A549 (cell line): Measurements from ENCODE around the gene MTA3. TPM values are rescaled to one million over a fixed set of nuclear protein-coding genes. Genes with fewer than 3 reads are reported as not detected.

Source experiments
- ATAC-seq, 2 experiments: fragments of 200-7000 bp in 1 of 2; fragments of >200 bp in 1 of 2; cut with Nextera tagmentation in 1 of 2; cut with Tn5 transposase in 1 of 2; 3 replicates each; pipeline versions ENCODE4 v1.8.0 to v1.9.1; 2018 to 2020; ENCODE audit warnings: mild to moderate bottlenecking in 1 of 2, moderate library complexity in 1 of 2
- CTCF ChIA-PET: fragments of 300-600 bp; sonication (Branson Sonifier 250); formaldehyde crosslinking; extraction: SDS; loops from one replicate; lab custom pipeline; 2021; ENCODE audit warnings: antibody characterized with exemption, inconsistent platforms; lab: Yijun Ruan, JAX
- POLR2A ChIA-PET: fragments of 350-600 bp; formaldehyde crosslinking; extraction: SDS; loops from one replicate; lab custom pipeline; 2021; ENCODE audit warnings: antibody characterized with exemption, inconsistent platforms; lab: Yijun Ruan, JAX
- DNase-seq, 2 experiments: peaks; one replicate each; pipeline versions ENCODE4 v3.0.0 to v3.0.0-alpha.2; 2011 to 2016; ENCODE audit warnings: low read depth in 1 of 2, low spot score in 1 of 2
- FAIRE-seq: peaks from 2 replicates; lab custom pipeline; 2011; peaks lifted over from hg19 to GRCh38; lab: Jason Lieb, UNC
- H3K27ac ChIP-seq, 2 experiments: fragments of >200 bp; sonication (Bioruptor Twin); formaldehyde crosslinking; 3 replicates each; pipeline ENCODE4 v1.5.1; 2016 to 2017
- H3K4me1 ChIP-seq: fragments of >200 bp; sonication (Bioruptor Twin); formaldehyde crosslinking; 3 replicates; pipeline ENCODE4 v1.6.1; 2016
- H3K4me2 ChIP-seq: fragments of >200 bp; sonication (Bioruptor Twin); formaldehyde crosslinking; 3 replicates; pipeline ENCODE4 v1.6.1; 2016
- H3K4me3 ChIP-seq: fragments of >200 bp; sonication (Bioruptor Twin); formaldehyde crosslinking; 3 replicates; pipeline ENCODE4 v1.5.1; 2016
- H3K9me3 ChIP-seq: fragments of >200 bp; sonication (Bioruptor Twin); formaldehyde crosslinking; 3 replicates; pipeline ENCODE4 v1.6.1; 2016
- CBX2 ChIP-seq: fragments of 200-600 bp; sonication (generic); IDR thresholded peaks from 2 replicates; pipeline ENCODE4 v1.6.1; 2016; ENCODE audit warnings: low read depth, mild to moderate bottlenecking, borderline replicate concordance
- HOXA7 ChIP-seq: fragments of 250-450 bp; sonication (Bioruptor Pico); IDR thresholded peaks from 2 replicates; pipeline ENCODE4 v1.5.0; 2020; ENCODE audit warnings: mild to moderate bottlenecking, moderate library complexity
- JUN ChIP-seq, 2 experiments: fragments of >200 bp; sonication (Bioruptor Twin); formaldehyde crosslinking; IDR thresholded peaks; 2 replicates in 1 of 2; 3 replicates in 1 of 2; pipeline ENCODE4 v1.6.1; 2016 to 2017
- MAFK ChIP-seq: fragments of 450-650 bp; IDR thresholded peaks from 2 replicates; pipeline ENCODE4 v1.6.1; 2014; ENCODE audit not compliant: partially characterized antibody
- RAD21 ChIP-seq, 2 experiments: fragments of >200 bp in 1 of 2; sonication (Bioruptor Twin) in 1 of 2; formaldehyde crosslinking in 1 of 2; IDR thresholded peaks in 1 of 2; conservative IDR thresholded peaks in 1 of 2; 2 replicates in 1 of 2; 3 replicates in 1 of 2; pipeline ENCODE4 v1.6.1; 2012 to 2018; ENCODE audit warnings: inconsistent platforms in 1 of 2
- TFCP2L1 ChIP-seq: fragments of 250-450 bp; sonication (Bioruptor Pico); IDR thresholded peaks from 2 replicates; pipeline ENCODE4 v1.5.0; 2021; ENCODE audit warnings: mild to moderate bottlenecking
- WGBS: methylation state at CpG from one replicate; pipeline ENCODE4 v1.1.6; 2017; ENCODE audit errors: missing lambda C conversion rate; 5-methylcytosine and 5-hydroxymethylcytosine counted together
- polyA plus RNA-seq, 4 experiments: library from polyadenylated mRNA; depleted of rRNA in 3 of 4; stranded (reverse); fragments of >200 nt; fragmentation: RNase III in 1 of 4; extraction: RNeasy Plus Mini Kit Qiagen cat#74134 plus additional on column Dnase treatment in 1 of 4; gene quantifications; 2 replicates in 3 of 4; 3 replicates in 1 of 4; pipeline ENCODE4 v1.2.3, GENCODE V29; 2011 to 2017
- TF ChIP-seq, protein P1 (sequence below): IDR thresholded peaks from 2 replicates; pipeline ENCODE4 v1.6.1; 2012; ENCODE audit warnings: low read depth, borderline replicate concordance
- TF ChIP-seq, protein P2 (sequence below): fragments of >200 bp; sonication (Bioruptor Twin); formaldehyde crosslinking; IDR thresholded peaks from 3 replicates; pipeline ENCODE4 v1.5.1; 2016
- TF ChIP-seq, protein P3 (sequence below): fragments of 450-650 bp; IDR thresholded peaks from 2 replicates; pipeline ENCODE4 v1.6.1; 2014; ENCODE audit warnings: antibody characterized with exemption

The MTA3 gene
- polyA plus RNA-seq, 2 of the 4 experiments (the other 2 are of a cell fraction): 49.3 to 74.1 TPM

DNA sequence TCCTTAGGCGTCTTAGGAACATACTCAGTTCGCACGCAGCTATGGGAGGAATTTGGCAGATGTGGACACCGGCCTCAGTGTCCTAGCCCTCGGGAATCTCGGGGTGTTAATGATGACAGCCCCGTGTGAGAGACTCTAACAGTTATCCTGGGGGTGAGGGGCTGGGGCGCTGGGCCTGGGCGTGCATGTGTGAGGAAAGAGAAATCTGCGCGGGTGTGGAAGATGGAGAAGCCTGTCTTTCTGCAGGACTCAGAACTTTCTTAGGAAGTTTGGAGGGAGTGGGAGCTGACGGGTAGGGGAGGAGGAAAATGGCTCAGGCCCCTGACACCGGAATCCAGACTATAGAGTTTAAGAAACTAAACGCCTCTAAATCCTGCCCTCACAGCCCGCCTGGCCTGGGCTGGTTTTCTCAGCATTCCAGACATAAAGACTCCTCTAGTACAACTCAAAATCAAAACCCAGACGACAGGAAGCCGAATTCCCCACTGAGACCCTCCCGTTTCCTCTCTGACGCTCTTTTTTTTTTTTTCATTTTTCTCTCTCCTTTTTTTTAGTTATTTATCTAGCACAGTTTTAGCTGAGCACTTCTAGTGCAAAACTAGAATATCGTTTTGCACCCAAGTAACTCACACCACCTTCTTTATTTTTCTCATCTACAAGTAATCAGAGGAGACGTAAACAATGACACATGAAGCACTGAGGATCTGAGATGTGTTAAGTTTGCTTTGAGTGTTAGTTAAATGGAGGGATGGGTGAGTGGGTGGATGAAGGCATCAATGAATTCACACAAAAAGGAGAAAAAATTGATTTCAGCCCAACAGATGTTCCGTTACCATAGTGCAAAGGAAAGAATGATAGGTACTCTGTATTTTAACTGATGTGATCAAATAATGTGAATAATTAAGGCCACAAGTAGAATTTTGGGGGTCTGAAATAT is 225.2 kb downstream of the MTA3 start:
- H3K4me2 ChIP-seq: no peak overlapping the region
- POLR2A ChIA-PET: interaction anchor here (0.7 to 2.8 kb wide), 2 partner anchors 16 to 17 kb away, joined by 3 to 20 read pairs; no protein-coding TSS in a partner anchor
- CTCF ChIA-PET: interaction anchor here (1.0 to 4.7 kb wide), 6 partner anchors 11 to 47 kb away, joined by 3 to 23 read pairs (median 8); no protein-coding TSS in a partner anchor
- no peaks in the 10 kb centered on the region for H3K9me3 ChIP-seq
- FAIRE-seq (no peak), ATAC-seq (no peak), DNase-seq (no peak)
- peaks cover 7% of the 10 kb centered on the region; the same call in 2 of the 3 replicates for H3K4me1 ChIP-seq
- no peak overlapping the region for H3K27ac ChIP-seq
- no peak overlapping the region for H3K4me3 ChIP-seq
- WGBS: 82% methylated on average over 22 of the region's 22 CpGs
- no peak for TF ChIP-seq CBX2

DNA sequence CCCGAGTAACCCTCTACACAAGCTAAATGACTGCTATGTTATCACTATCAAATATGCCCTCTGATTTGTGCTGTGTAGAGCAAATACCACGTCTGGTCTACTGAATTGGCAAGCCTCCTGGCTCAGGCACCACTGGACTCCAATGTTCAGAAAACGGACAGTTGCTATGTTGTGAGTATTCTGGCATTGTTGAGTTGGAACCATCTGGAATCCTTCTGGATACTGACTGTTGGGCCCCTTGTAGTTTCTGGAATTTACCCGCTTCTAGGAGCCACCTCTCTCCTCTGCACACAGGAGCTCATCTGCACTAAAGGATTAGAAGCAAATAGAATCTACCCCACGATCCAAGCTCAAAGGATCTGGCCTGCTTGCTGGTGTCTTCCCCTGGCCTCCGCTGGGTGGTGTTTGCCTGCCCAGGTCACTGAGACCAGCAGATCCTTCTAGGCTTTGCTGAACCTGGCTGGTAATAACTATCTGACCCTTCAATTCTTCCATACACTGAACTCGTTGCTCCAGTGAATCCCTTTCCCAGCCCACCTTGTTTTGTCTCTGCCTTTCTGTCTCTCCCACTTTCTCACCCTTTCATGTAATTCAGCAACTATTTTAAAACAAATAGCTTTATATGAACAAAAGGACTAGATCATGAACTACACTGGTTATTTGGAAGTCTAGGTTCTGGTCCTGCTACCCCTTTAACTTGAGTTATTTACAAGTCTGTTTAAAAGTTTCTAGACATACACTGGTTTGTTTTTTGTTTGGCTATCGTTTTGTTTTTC is 226.0 kb downstream of the MTA3 start:
- Histone ChIP-seq H3K4me1 (peaks cover 7% of the 10 kb centered on the region; the same call in 2 of the 3 replicates), H3K27ac (no peak overlapping the region), H3K4me2 (no peak overlapping the region), H3K4me3 (no peak overlapping the region), H3K9me3 (no peaks in the 10 kb centered on the region)
- CTCF ChIA-PET: interaction anchor here (1.0 to 4.7 kb wide), 6 partner anchors 11 to 47 kb away, joined by 3 to 23 read pairs (median 8); no protein-coding TSS in a partner anchor
- TF ChIP-seq, protein P1, sequence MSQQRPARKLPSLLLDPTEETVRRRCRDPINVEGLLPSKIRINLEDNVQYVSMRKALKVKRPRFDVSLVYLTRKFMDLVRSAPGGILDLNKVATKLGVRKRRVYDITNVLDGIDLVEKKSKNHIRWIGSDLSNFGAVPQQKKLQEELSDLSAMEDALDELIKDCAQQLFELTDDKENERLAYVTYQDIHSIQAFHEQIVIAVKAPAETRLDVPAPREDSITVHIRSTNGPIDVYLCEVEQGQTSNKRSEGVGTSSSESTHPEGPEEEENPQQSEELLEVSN: no peak
- TF ChIP-seq RAD21 (conservative IDR thresholded peaks at IDR 0.05 in 1 of 2, IDR thresholded peaks at IDR 0.05 in 1 of 2): peak in 1 of 2 experiments; percentile 22; a peak in 1 of 5 replicates
- TF ChIP-seq, protein P2, sequence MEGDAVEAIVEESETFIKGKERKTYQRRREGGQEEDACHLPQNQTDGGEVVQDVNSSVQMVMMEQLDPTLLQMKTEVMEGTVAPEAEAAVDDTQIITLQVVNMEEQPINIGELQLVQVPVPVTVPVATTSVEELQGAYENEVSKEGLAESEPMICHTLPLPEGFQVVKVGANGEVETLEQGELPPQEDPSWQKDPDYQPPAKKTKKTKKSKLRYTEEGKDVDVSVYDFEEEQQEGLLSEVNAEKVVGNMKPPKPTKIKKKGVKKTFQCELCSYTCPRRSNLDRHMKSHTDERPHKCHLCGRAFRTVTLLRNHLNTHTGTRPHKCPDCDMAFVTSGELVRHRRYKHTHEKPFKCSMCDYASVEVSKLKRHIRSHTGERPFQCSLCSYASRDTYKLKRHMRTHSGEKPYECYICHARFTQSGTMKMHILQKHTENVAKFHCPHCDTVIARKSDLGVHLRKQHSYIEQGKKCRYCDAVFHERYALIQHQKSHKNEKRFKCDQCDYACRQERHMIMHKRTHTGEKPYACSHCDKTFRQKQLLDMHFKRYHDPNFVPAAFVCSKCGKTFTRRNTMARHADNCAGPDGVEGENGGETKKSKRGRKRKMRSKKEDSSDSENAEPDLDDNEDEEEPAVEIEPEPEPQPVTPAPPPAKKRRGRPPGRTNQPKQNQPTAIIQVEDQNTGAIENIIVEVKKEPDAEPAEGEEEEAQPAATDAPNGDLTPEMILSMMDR: peak; percentile 30
- peak; percentile 59 for FAIRE-seq
- peak; percentile 63 to 64 for DNase-seq
- ATAC-seq: peak; percentile 96
- 52% methylated on average over 8 of the region's 8 CpGs for WGBS
- POLR2A ChIA-PET: interaction anchor here (2.8 kb wide), 1 partner anchor 15 kb away, joined by 20 read pairs; no protein-coding TSS in a partner anchor

DNA sequence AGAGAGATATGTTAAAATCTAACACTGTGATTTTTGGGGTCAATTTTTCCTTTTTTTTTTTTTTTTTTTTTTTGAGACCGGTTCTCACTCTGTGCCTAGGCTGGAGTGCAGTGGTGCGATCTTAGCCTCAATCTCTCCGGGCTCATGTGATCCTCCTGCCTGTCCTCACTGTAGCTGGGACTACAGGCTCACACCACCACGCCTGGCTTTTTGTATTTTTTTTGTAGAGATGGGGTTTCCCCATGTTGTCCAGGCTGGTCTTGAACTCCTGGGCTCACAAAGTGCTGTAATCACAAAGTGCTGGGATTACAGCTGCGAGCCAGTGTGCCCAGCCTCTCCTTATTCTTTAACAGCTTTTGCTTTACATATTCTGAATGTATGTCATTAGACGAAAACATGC is 226.8 kb downstream of the MTA3 start:
- ChIA-PET POLR2A (interaction anchor here (2.8 kb wide), 1 partner anchor 15 kb away, joined by 20 read pairs; no protein-coding TSS in a partner anchor), CTCF (interaction anchor here (1.3 to 4.7 kb wide), 5 partner anchors 10 to 48 kb away, joined by 3 to 23 read pairs (median 11); no protein-coding TSS in a partner anchor)
- no peak overlapping the region for H3K4me2 ChIP-seq
- no peak for TF ChIP-seq HOXA7 (CRISPR knock-in tag)
- no peak for TF ChIP-seq TFCP2L1
- TF ChIP-seq JUN (IDR thresholded peaks at IDR 0.05): no peak
- no peak for TF ChIP-seq MAFK
- peaks cover 7% of the 10 kb centered on the region; the same call in 2 of the 3 replicates for H3K4me1 ChIP-seq
- no peak for FAIRE-seq
- H3K27ac ChIP-seq: no peak overlapping the region; a peak in 1 of 6 replicates
- no peak overlapping the region for H3K4me3 ChIP-seq
- DNase-seq: no peak
- H3K9me3 ChIP-seq: no peaks in the 10 kb centered on the region
- 69% methylated on average over 6 of the region's 6 CpGs for WGBS
- no peak for ATAC-seq

DNA sequence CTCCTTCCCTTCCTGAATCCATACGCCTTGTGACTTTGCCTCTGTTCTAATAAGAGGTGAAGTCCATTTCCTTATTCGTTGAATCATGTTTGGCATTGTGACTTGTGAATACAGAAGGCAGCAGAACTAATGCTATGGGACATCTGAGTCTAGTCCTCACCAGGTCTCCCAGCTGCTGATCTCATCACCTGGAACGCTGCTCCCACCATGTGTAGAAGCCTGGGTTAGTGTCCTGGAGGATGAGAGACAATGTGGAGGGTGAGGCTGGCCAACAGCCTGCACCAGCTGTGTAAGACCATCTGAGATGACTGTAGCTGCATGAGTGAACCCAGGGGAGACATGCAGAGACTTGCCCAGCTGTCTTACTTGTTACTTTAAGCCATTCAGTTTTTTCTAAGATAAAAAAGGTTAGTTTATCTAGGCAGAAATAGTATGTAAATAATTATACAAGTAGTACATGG is 227.4 kb downstream of the MTA3 start:
- H3K4me3 ChIP-seq: no peak overlapping the region
- FAIRE-seq (peak; percentile 28), ATAC-seq (peak in 1 of 2 experiments; percentile 11; a peak in 1 of 6 replicates), DNase-seq (no peak)
- peak overlapping the region; percentile 2 to 34; a peak in 3 of 6 replicates for H3K27ac ChIP-seq
- ChIA-PET POLR2A (interaction anchor here (2.8 kb wide), 1 partner anchor 14 kb away, joined by 20 read pairs; no protein-coding TSS in a partner anchor), CTCF (interaction anchor here (1.0 to 4.7 kb wide), 4 partner anchors 9 to 62 kb away, joined by 3 to 23 read pairs (median 15); no protein-coding TSS in a partner anchor)
- no peak overlapping the region for H3K4me2 ChIP-seq
- no peaks in the 10 kb centered on the region for H3K9me3 ChIP-seq
- H3K4me1 ChIP-seq: peaks cover 7% of the 10 kb centered on the region; the same call in 2 of the 3 replicates
- TF ChIP-seq, protein P3, sequence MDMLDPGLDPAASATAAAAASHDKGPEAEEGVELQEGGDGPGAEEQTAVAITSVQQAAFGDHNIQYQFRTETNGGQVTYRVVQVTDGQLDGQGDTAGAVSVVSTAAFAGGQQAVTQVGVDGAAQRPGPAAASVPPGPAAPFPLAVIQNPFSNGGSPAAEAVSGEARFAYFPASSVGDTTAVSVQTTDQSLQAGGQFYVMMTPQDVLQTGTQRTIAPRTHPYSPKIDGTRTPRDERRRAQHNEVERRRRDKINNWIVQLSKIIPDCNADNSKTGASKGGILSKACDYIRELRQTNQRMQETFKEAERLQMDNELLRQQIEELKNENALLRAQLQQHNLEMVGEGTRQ: no peak
- WGBS: 46% methylated on average over 3 of the region's 3 CpGs
